Measurements from ENCODE around the gene SPCS3. TPM values are rescaled to one million over a fixed set of nuclear protein-coding genes. Genes with fewer than 3 reads are reported as not detected.

The SPCS3 gene
- total and polyA plus RNA-seq, 2 of the 13 experiments (the other 11 are each of a cell fraction or from before 2014, with no cell fraction given): 26.3 to 57.0 TPM

DNA sequence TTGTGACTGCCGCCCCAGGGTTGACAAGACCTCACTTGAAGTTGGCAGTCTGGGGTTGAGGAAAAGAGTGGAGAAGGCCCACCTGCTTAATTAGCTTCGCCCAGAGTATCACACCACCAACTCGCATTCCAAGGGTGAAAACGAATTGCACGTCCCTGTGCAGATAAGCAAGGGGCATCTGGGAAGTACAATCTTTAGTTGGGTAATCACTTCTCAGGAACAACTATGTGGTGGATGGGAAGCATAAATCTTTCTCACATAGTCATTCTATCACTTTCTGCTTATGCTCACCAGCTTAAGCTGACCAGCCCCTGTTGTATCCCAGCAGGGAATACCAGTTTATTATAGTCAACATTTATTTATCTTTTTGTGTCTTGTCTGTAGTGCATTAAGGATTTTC lies 14.3 kb downstream of the SPCS3 start:
- in situ Hi-C loops (cut with HindIII; ENCODE audit: extremely low pct_ligation_motif_present, low pct_unique_long_range_greater_than_20kb): loop anchor here (25.0 kb wide), 3 partner anchors 197 to 397 kb away; no protein-coding TSS in a partner anchor
- 100% methylated on average over 5 of the region's 5 CpGs for WGBS (ENCODE audit: low lambda C conversion rate)
- Histone ChIP-seq H3K79me2 (ENCODE audit: insufficient read depth, low read length) (no peaks in the 10 kb centered on the region), H3K27me3 (ENCODE audit: control insufficient read depth in 1 of 2, insufficient read depth in 2 of 2, low read length in 2 of 2) (no peaks in the 10 kb centered on the region), H3K36me3 (replicated peaks in 1 of 2; ENCODE audit: control insufficient read depth in 1 of 2, insufficient read depth in 2 of 2, low read length in 2 of 2) (peaks cover 0 to 9% of the 10 kb centered on the region in 2 experiments; a peak in 2 of 5 replicates), H4K20me1 (ENCODE audit: insufficient read depth, low read length) (no peaks in the 10 kb centered on the region), H3K9ac (ENCODE audit: insufficient read depth, low read depth, low read length) (no peak overlapping the region), H2AFZ (ENCODE audit: low read length) (no peak overlapping the region), H3K4me2 (ENCODE audit: low read depth, low read length) (no peak overlapping the region), H3K4me1 (ENCODE audit: insufficient read depth, low read length) (no peaks in the 10 kb centered on the region), H3K4me3 (replicated peaks in 1 of 3; ENCODE audit: insufficient read depth in 1 of 3, low read depth in 2 of 3, low read length in 3 of 3) (no peak overlapping the region), H3K9me3 (ENCODE audit: low read length) (no peaks in the 10 kb centered on the region), H3K27ac (ENCODE audit: extremely low read length, insufficient read depth, low read length) (no peak overlapping the region)
- intact Hi-C loops (cut with micrococcal nuclease; ENCODE audit: unreplicated experiment): no loop called here
- CTCF ChIA-PET (ENCODE audit: low intra/inter-chr PET ratio, low total read pairs): no interaction called here
- no peak for TF ChIP-seq SP2 (CRISPR knock-in tag; IDR thresholded peaks at IDR 0.05)
- no peak for TF ChIP-seq ZBTB25 (CRISPR knock-in tag; IDR thresholded peaks at IDR 0.05)
- TF ChIP-seq, protein P1, sequence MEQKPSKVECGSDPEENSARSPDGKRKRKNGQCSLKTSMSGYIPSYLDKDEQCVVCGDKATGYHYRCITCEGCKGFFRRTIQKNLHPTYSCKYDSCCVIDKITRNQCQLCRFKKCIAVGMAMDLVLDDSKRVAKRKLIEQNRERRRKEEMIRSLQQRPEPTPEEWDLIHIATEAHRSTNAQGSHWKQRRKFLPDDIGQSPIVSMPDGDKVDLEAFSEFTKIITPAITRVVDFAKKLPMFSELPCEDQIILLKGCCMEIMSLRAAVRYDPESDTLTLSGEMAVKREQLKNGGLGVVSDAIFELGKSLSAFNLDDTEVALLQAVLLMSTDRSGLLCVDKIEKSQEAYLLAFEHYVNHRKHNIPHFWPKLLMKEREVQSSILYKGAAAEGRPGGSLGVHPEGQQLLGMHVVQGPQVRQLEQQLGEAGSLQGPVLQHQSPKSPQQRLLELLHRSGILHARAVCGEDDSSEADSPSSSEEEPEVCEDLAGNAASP (CRISPR knock-in tag; IDR thresholded peaks at IDR 0.05; ENCODE audit: borderline replicate concordance): no peak
- TF ChIP-seq TRIM24 (CRISPR knock-in tag; IDR thresholded peaks at IDR 0.05): no peak
- TF ChIP-seq GTF2F1 (IDR thresholded peaks at IDR 0.05; ENCODE audit: low read length): no peak
- no peak for TF ChIP-seq ZSCAN20 (CRISPR knock-in tag; IDR thresholded peaks at IDR 0.05; ENCODE audit: borderline replicate concordance)
- no peak for TF ChIP-seq SRY (CRISPR knock-in tag; IDR thresholded peaks at IDR 0.05)
- TF ChIP-seq YEATS4 (CRISPR knock-in tag; IDR thresholded peaks at IDR 0.05; ENCODE audit: borderline replicate concordance): no peak
- no peak for TF ChIP-seq POGZ (CRISPR knock-in tag; IDR thresholded peaks at IDR 0.05)
- no peak for TF ChIP-seq DNMT1 (CRISPR knock-in tag; IDR thresholded peaks at IDR 0.05)
- TF ChIP-seq HMGXB4 (CRISPR knock-in tag; IDR thresholded peaks at IDR 0.05; ENCODE audit: borderline replicate concordance in 1 of 2, low read depth in 1 of 2): no peak
- TF ChIP-seq ZNF569 (CRISPR knock-in tag; IDR thresholded peaks at IDR 0.05; ENCODE audit: borderline replicate concordance): no peak
- TF ChIP-seq, protein P2, sequence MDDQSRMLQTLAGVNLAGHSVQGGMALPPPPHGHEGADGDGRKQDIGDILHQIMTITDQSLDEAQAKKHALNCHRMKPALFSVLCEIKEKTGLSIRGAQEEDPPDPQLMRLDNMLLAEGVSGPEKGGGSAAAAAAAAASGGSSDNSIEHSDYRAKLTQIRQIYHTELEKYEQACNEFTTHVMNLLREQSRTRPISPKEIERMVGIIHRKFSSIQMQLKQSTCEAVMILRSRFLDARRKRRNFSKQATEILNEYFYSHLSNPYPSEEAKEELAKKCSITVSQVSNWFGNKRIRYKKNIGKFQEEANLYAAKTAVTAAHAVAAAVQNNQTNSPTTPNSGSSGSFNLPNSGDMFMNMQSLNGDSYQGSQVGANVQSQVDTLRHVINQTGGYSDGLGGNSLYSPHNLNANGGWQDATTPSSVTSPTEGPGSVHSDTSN (CRISPR knock-in tag; IDR thresholded peaks at IDR 0.05; ENCODE audit: borderline replicate concordance): no peak
- TF ChIP-seq ZNF235 (CRISPR knock-in tag; IDR thresholded peaks at IDR 0.05; ENCODE audit: borderline replicate concordance): no peak
- no peak for TF ChIP-seq HCFC1 (IDR thresholded peaks at IDR 0.05; ENCODE audit: low read depth, low read length)
- no peak for TF ChIP-seq SPEN (CRISPR knock-in tag; IDR thresholded peaks at IDR 0.05; ENCODE audit: low read depth)
- TF ChIP-seq, protein P3, sequence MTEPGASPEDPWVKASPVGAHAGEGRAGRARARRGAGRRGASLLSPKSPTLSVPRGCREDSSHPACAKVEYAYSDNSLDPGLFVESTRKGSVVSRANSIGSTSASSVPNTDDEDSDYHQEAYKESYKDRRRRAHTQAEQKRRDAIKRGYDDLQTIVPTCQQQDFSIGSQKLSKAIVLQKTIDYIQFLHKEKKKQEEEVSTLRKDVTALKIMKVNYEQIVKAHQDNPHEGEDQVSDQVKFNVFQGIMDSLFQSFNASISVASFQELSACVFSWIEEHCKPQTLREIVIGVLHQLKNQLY (CRISPR knock-in tag; IDR thresholded peaks at IDR 0.05): no peak
- POLR2A ChIA-PET: no interaction called here
- BruUV-seq (replicated peaks): no TSS peak
- ATAC-seq: peak; percentile 23; the same call in 1 of the 3 replicates
- DNase-seq (ENCODE audit: low spot score): no peak
- FAIRE-seq: no peak

Measured in HepG2 (cell line).